Middle frontal gyrus (tissue), 1 donor: ENCODE measurements around the gene EVX2.

ENCODE experiments used
- DNase-seq: peaks from one replicate; pipeline ENCODE4 v3.0.0-alpha.2; 2015; ENCODE audit warnings: low spot score; ENCODE audit errors: extremely low spot score

The EVX2 gene

GRCh38 chr2:176066645-176067588 is 16.8 kb downstream of the EVX2 start:
- no peak for DNase-seq

GRCh38 chr2:176063958-176064357 is 19.8 kb downstream of the EVX2 start:
- DNase-seq, result no peak

- DNase-seq, result no peak
These were observed 27.4 kb downstream of the EVX2 start for GRCh38 chr2:176056406-176056805.

GRCh38 chr2:176039375-176039774 is 44.4 kb downstream of the EVX2 start:
- DNase-seq, result no peak

- DNase-seq, result no peak
These were observed 45.1 kb downstream of the EVX2 start for GRCh38 chr2:176038694-176039093.

GRCh38 chr2:176035013-176035691 is 48.6 kb downstream of the EVX2 start:
- no peak for DNase-seq

GRCh38 chr2:176027806-176028205 is 56.0 kb downstream of the EVX2 start:
- no peak for DNase-seq
